Kasumi-1 (cell line): ENCODE data around the gene CBFA2T3.
"Not testable (repeated sequence)": the region's sequence is repeated elsewhere in the genome, so short reads cannot be mapped to it uniquely, and the experiment has no call there.

Experiments used
- DNase-seq, 2 experiments: peaks; one replicate each; lab custom pipeline; 2025; lab: John Stamatoyannopoulos, UW

Gene CBFA2T3

GRCh38 chr16:88907768-88908167 lies 69.2 kb downstream of the CBFA2T3 start:
- no peak for DNase-seq

GRCh38 chr16:88906535-88907105 lies 70.4 kb downstream of the CBFA2T3 start:
- no peak for DNase-seq

DNA sequence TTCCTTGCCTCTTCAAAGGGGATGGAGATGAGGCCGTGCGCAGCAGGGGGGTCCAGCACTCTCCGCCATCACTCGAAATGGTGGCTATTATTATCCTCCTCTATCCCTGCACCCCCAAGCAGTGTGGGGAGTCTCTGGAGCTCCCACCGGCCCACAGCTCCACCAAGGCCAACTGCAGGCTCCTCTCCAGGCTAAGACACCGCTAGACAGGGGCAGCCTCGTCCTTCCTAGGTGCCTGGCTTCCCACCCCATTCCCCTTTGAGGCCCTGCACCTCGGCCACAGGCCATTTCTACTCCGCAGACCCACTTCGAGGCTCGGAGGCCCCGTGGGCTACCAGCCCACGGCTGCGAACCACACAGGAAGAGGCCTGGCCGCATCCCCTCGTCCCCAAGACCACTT lies 71.0 kb downstream of the CBFA2T3 start:
- no peak for DNase-seq

DNA sequence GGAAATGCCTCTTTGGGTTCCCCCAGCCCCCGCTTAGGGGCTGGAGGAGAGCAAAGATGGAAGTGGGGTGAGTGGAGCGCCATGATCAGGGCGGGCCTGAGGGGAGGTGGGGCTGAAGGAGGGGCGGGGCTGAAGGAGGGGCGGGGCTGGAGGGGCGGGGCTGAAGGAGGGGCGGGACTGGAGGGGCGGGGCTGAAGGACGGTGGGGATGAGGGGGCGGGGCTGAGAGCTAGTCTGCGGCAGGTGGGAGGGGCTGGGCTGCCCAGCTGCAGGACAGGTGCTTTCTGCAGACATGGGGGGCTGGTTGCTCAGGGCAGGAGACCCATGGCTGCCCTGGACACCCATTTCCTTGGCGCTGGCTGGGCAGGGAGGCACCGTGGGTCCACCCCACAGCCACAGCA lies 71.4 kb downstream of the CBFA2T3 start:
- DNase-seq = no peak

DNA sequence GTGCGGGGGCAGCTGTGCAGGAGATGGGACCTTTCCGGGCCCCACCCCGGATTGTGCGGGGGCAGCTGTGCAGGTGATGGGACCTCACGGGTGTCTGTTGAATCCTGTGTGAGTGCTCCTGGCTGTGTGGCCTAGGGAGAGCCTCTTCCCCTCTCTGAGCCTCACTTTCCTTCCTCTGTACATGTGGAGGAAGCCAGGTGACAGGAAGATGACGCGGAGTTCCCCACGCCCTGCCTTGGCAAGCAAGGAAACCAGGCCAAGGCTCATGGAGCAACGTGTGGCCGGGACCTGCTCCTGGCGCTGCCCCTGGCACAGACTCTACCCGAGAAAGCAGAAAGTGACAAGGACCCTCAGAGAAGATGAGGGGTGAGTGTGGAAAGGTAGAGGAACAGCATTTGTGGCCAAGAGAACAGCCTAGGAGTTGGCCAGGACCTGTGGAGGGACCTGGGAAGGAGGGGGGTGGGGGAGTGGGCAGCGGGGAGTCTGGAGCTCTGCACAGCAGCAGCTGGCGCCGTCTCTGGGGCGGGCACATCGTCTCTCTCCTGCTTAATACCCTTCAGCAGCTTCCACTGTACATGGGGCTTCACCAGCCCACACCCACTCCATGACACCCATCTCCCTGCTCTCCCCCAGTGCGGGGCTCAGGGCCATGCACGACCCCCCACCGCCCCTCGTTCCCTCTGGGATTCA lies 72.2 kb downstream of the CBFA2T3 start:
- no peak for DNase-seq

- DNase-seq = no peak
Measured at GRCh38 chr16:88903267-88903666, 73.7 kb downstream of the CBFA2T3 start.

GRCh38 chr16:88902744-88903143 lies 74.3 kb downstream of the CBFA2T3 start:
- DNase-seq = no peak

- DNase-seq = no peak
Measured at GRCh38 chr16:88901718-88902337, 75.2 kb downstream of the CBFA2T3 start.

DNA sequence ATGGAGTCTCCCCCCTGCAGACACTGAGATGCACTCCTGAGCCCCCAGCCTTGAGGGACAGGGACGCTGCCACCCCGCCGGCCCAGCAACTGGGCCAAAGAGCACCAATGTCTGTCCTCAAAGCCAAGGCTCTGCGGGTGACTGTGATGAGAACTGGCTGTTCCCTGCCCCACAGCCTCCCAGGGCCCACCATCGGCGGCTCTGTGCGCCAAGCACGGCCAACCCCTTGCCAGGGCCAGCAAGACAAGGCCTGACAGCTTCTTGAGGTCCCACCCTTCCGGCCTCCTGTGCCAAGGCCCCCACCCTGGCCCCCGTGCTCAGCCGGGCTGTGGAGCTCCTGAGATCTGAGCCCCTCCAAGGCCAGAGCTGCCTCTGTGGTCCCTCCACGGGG lies 76.3 kb downstream of the CBFA2T3 start:
- DNase-seq = no peak

DNA sequence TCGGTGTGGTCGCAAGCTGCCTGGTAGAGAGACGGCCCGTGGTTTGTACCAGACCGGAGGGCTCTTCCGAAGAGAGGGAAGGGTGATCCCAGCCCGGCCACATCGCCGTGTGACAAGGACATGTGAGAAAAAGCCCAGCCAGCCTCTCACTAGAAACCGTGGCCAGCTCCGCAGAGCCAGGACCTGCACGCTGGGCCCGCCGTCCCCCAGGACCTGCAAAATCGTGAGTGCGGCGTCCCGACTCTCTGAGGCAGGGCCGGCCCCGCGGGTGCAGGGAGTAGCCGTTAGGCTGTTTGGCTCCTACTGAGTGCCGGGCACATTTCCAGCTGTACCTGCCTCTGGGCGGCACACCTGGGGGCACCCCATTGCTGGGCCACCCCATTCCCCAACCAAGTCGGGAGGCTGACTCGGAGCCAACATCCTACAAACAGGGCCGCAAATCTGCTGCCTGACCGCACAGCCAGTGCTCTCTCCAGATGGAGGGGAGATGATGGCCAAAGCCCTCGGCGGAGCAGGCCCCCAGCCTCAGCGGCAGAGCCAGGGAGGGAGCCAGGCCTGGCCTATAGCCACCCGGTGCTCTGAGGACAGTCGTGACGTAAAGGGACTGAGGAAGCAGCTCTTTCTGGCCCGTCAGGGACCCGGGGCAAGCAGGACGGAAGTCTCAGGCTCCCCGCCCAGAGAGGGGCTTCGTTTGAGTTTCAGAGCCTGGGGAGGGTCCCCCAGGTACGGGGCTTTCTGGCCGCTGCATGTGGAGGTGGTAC lies 76.9 kb downstream of the CBFA2T3 start:
- DNase-seq = no peak

DNA sequence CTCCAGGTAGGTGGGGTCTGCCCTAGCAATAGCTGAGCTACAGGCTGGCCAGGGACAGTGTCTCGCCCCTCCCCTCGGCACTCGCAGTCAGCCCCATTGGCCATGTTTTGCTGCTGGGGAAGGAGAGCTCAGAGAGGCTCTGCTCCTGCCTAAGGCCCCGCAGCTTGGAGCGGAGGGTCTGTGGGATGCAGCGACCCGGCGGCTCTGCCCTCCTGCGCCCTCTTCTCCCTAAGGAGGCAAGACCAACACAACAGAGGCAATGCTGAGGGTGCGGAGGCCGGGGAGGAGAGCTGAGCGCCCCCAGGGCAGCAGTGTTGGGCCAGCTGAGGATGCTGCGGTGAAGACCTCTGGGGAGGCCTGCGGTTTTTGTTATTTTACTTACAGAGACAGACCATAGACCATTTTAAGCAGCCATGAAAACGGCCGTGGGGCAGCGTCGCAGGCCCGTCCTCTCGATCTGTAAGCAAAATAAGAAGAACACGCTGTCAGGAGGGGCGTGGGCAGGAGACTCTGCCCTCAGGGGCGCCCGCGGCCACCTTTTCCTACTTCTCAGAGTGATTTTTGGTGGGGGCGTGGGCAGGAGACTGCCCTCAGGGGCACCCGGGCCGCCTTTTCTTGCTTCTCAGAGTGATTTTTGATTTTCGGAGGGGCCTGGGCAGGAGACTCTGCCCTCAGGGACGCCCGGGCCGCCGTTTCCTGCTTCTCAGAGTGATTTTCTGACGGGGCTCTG lies 79.1 kb downstream of the CBFA2T3 start:
- DNase-seq = no peak

- no peak for DNase-seq
Measured at GRCh38 chr16:88896238-88897070, 80.6 kb downstream of the CBFA2T3 start.

- no peak for DNase-seq
Measured at GRCh38 chr16:88895335-88895734, 81.7 kb downstream of the CBFA2T3 start.

DNA sequence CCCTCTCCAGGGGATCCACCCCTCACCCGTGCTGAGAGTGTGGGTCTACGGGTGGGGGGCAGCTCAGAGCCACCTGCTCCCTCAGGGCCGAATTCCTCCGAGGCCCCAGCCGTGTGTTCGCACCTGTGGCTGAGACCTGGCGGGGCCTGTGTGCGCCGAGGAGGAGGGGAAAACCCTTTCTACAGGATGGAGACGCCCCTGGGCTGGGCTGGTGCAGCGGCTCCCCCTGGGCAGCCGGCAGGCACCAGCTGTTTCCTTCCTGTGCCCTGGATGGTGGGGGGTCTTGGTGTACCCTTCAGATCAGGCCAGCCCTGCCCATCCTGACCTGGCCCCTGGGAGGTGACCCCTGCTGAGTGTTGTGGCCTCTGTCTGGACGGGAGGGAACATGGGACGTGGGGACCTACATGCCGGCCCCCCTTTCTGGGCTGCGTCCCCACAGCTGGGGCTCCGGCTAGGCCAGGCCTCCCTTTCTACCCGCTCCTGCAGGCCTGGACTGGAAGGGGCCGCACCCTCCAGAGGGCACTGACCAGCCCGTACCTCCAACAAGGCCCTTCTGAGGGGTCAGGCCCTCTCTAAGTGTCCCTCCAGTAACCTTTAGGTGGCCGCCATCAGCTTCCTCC lies 82.2 kb downstream of the CBFA2T3 start:
- DNase-seq = no peak

DNA sequence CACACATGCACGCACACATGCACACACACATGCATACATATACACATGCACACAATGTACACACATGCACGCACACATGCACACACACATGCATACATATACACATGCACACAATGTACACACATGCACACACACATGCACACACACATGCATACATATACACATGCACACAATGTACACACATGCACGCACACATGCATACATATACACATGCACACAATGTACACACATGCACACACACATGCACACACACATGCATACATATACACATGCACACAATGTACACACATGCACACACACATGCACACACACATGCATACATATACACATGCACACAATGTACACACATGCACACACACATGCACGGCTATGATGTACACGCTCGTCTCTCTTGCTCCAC lies 82.7 kb downstream of the CBFA2T3 start:
- not testable (repeated sequence) for DNase-seq

DNA sequence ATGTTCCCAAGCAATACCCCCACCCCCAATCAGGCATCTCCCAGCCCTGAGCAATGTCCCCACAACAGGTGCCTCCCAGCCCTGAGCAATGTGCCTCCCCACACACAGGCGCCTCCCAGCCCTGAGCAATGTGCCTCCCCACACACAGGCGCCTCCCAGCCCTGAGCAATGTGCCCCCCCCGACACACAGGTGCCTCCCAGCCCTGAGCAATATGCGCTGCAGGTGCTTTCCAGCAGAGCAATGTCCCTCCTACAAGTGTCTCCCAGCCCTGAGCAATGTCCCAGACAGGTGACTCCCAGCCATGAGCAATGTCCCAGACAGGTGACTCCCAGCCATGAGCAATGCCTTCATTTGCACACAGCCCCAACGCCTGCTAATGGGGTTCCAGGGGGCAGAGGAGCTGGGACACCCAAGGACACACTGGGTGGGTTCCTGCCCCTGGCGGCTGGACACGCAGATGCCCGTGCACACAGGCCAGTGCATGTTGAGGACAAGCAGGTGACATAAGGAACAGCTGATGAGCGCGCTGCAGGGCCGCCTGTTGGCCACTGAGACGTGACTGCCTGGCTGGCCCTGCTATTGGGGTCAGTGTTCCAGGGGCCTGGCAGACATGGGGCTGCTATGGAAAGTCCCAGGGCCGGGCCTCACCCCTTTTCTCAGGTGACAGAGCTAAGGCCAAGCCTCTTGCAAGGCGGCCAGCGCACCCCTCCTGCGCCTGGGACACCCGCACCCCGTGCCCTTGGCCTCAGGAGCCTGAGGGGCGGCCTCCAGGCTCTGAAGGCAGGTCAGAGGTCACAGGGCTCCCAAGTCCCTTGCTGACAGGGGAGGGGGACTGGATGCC lies 83.7 kb downstream of the CBFA2T3 start:
- no peak for DNase-seq

DNA sequence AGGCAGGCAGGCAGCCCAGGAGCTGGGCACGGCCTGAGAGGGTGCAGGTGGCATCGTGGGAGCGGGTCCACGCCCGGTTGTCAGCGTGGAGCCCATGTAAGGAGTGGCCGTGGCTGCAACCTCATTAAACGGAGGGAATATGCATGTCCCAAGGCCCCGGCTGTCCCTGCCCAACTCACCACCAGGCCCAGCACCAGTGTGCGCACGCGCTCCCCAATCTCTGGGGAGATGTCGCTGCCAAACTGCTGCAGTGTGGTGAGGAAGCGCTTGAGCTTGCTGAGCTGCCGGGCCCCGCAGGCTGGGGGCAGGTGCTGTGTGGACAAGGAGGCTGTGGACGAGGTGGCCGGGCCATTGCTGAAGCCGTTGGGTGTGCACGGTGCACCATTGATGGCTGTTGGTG lies 84.9 kb downstream of the CBFA2T3 start:
- DNase-seq = no peak

GRCh38 chr16:88891083-88891482 lies 85.9 kb downstream of the CBFA2T3 start:
- DNase-seq = no peak

- DNase-seq = not testable (repeated sequence)
Measured at GRCh38 chr16:88889702-88890352, 87.2 kb downstream of the CBFA2T3 start.
